ENCODE measurements around the gene PPM1A.

PPM1A gene

GRCh38 chr14:60206837-60207533 is 42.0 kb upstream of the PPM1A start:
- no peak for DNase-seq (ENCODE audit: extremely low spot score)
- CTCF ChIA-PET: no interaction called here
- POLR2A ChIA-PET: no interaction called here
- TF ChIP-seq ELF4 (IDR thresholded peaks at IDR 0.05) (no peak), LEF1 (IDR thresholded peaks at IDR 0.05; ENCODE audit: borderline replicate concordance) (no peak), FOXM1 (IDR thresholded peaks at IDR 0.05; ENCODE audit: borderline replicate concordance) (no peak), FOXA1 (IDR thresholded peaks at IDR 0.05) (no peak), NFRKB (IDR thresholded peaks at IDR 0.05) (no peak), CTBP1 (IDR thresholded peaks at IDR 0.05; ENCODE audit: borderline replicate concordance) (no peak), HDGF (IDR thresholded peaks at IDR 0.05; ENCODE audit: borderline replicate concordance) (no peak), TARDBP (IDR thresholded peaks at IDR 0.05) (no peak), SP1 (IDR thresholded peaks at IDR 0.05) (no peak), ZNF384 (IDR thresholded peaks at IDR 0.05) (no peak), BHLHE40 (IDR thresholded peaks at IDR 0.05; ENCODE audit: borderline replicate concordance) (no peak), PKNOX1 (IDR thresholded peaks at IDR 0.05) (no peak), ARNT (IDR thresholded peaks at IDR 0.05) (no peak), L3MBTL2 (conservative IDR thresholded peaks at IDR 0.05) (no peak)

GRCh38 chr14:60210703-60211102 is 38.3 kb upstream of the PPM1A start:
- TF ChIP-seq PKNOX1 (IDR thresholded peaks at IDR 0.05) (no peak), LEF1 (IDR thresholded peaks at IDR 0.05; ENCODE audit: borderline replicate concordance) (no peak), FOXA1 (IDR thresholded peaks at IDR 0.05) (no peak), HDGF (IDR thresholded peaks at IDR 0.05; ENCODE audit: borderline replicate concordance) (no peak), NFRKB (IDR thresholded peaks at IDR 0.05) (no peak), FOXK2 (IDR thresholded peaks at IDR 0.05) (no peak), SUZ12 (IDR thresholded peaks at IDR 0.05) (no peak), TARDBP (IDR thresholded peaks at IDR 0.05) (no peak), ELF4 (IDR thresholded peaks at IDR 0.05) (no peak), BHLHE40 (IDR thresholded peaks at IDR 0.05; ENCODE audit: borderline replicate concordance) (no peak), ZNF384 (IDR thresholded peaks at IDR 0.05) (no peak), L3MBTL2 (conservative IDR thresholded peaks at IDR 0.05) (no peak), ARNT (IDR thresholded peaks at IDR 0.05) (no peak), SP1 (IDR thresholded peaks at IDR 0.05) (no peak), CTBP1 (IDR thresholded peaks at IDR 0.05; ENCODE audit: borderline replicate concordance) (no peak), FOXM1 (IDR thresholded peaks at IDR 0.05; ENCODE audit: borderline replicate concordance) (no peak)
- ChIA-PET CTCF (no interaction called here), POLR2A (interaction anchor here (0.9 kb wide), 1 partner anchor 38 kb away, joined by 3 read pairs; the partner anchor contains the start of gene PPM1A)
- no peak for DNase-seq (ENCODE audit: extremely low spot score)

GRCh38 chr14:60211153-60211552 is 37.9 kb upstream of the PPM1A start:
- POLR2A ChIA-PET: interaction anchor here (0.9 kb wide), 1 partner anchor 38 kb away, joined by 3 read pairs; the partner anchor contains the start of gene PPM1A
- CTCF ChIA-PET: no interaction called here
- TF ChIP-seq SP1 (IDR thresholded peaks at IDR 0.05) (no peak), TARDBP (IDR thresholded peaks at IDR 0.05) (no peak), ARNT (IDR thresholded peaks at IDR 0.05) (no peak), SUZ12 (IDR thresholded peaks at IDR 0.05) (no peak), L3MBTL2 (conservative IDR thresholded peaks at IDR 0.05) (no peak), PKNOX1 (IDR thresholded peaks at IDR 0.05) (no peak), ELF4 (IDR thresholded peaks at IDR 0.05) (no peak), FOXA1 (IDR thresholded peaks at IDR 0.05) (no peak), HDGF (IDR thresholded peaks at IDR 0.05; ENCODE audit: borderline replicate concordance) (no peak), FOXK2 (IDR thresholded peaks at IDR 0.05) (no peak), BHLHE40 (IDR thresholded peaks at IDR 0.05; ENCODE audit: borderline replicate concordance) (no peak), LEF1 (IDR thresholded peaks at IDR 0.05; ENCODE audit: borderline replicate concordance) (no peak), NFRKB (IDR thresholded peaks at IDR 0.05) (no peak), CTBP1 (IDR thresholded peaks at IDR 0.05; ENCODE audit: borderline replicate concordance) (no peak), FOXM1 (IDR thresholded peaks at IDR 0.05; ENCODE audit: borderline replicate concordance) (no peak), ZNF384 (IDR thresholded peaks at IDR 0.05) (no peak)
- DNase-seq (ENCODE audit: extremely low spot score): no peak

GRCh38 chr14:60212503-60213371 is 36.3 kb upstream of the PPM1A start:
- ChIA-PET CTCF (no interaction called here), POLR2A (interaction anchor here (1.9 kb wide), 1 partner anchor 36 kb away, joined by 7 read pairs; the partner anchor contains the start of gene PPM1A)
- DNase-seq (ENCODE audit: extremely low spot score): no peak
- TF ChIP-seq FOXA1 (IDR thresholded peaks at IDR 0.05) (no peak), ZNF384 (IDR thresholded peaks at IDR 0.05) (no peak), CTBP1 (IDR thresholded peaks at IDR 0.05; ENCODE audit: borderline replicate concordance) (no peak), PKNOX1 (IDR thresholded peaks at IDR 0.05) (no peak), TARDBP (IDR thresholded peaks at IDR 0.05) (no peak), NFRKB (IDR thresholded peaks at IDR 0.05) (no peak), ELF4 (IDR thresholded peaks at IDR 0.05) (no peak), FOXK2 (IDR thresholded peaks at IDR 0.05) (no peak), L3MBTL2 (conservative IDR thresholded peaks at IDR 0.05) (no peak), FOXM1 (IDR thresholded peaks at IDR 0.05; ENCODE audit: borderline replicate concordance) (no peak), HDGF (IDR thresholded peaks at IDR 0.05; ENCODE audit: borderline replicate concordance) (no peak), LEF1 (IDR thresholded peaks at IDR 0.05; ENCODE audit: borderline replicate concordance) (no peak), ARNT (IDR thresholded peaks at IDR 0.05) (no peak), SP1 (IDR thresholded peaks at IDR 0.05) (no peak), SUZ12 (IDR thresholded peaks at IDR 0.05) (no peak)
